Activated CD8-positive, alpha-beta memory T cell treated with anti-CD3 and anti-CD28 coated beads, Interleukin-2, amount 10 ng/mL, durations not matched to agents 7 days and 5 days (primary cell): ENCODE results near the gene XYLT2. TPM values are rescaled to one million over a fixed set of nuclear protein-coding genes. Genes with fewer than 3 reads are reported as not detected.
"Not testable (repeated sequence)": the region's sequence is repeated elsewhere in the genome, so short reads cannot be mapped to it uniquely, and the experiment has no call there.

ENCODE experiments used
- ATAC-seq: fragments of 150-1000 bp; cut with Tn5 transposase; one replicate; pipeline ENCODE4 v1.10.0; 2021; ENCODE audit warnings: moderate library complexity
- CTCF ChIA-PET: fragments of 350-600 bp; sonication (Branson Sonifier 250); formaldehyde crosslinking; loops from one replicate; lab custom pipeline; 2021; ENCODE audit warnings: antibody characterized with exemption; lab: Charles Lee
- DNase-seq: peaks from one replicate; pipeline ENCODE4 v3.0.0-alpha.2; 2020
- H3K27ac Mint-ChIP-seq: one replicate; pipeline ENCODE4 v1.8.0; 2021; ENCODE audit warnings: mild to moderate bottlenecking, mixed read lengths
- H3K27me3 Mint-ChIP-seq: one replicate; pipeline ENCODE4 v1.8.0; 2021; ENCODE audit warnings: mixed read lengths
- H3K36me3 Mint-ChIP-seq: one replicate; pipeline ENCODE4 v1.8.0; 2021; ENCODE audit warnings: mild to moderate bottlenecking, mixed read lengths
- H3K4me1 Mint-ChIP-seq: one replicate; pipeline ENCODE4 v1.8.0; 2021; ENCODE audit warnings: mixed read lengths
- H3K4me3 Mint-ChIP-seq: one replicate; pipeline ENCODE4 v1.8.0; 2021; ENCODE audit warnings: mild to moderate bottlenecking, moderate library complexity, mixed read lengths
- H3K9me3 Mint-ChIP-seq: one replicate; pipeline ENCODE4 v1.8.0; 2022; ENCODE audit warnings: low read depth, mixed read lengths
- total RNA-seq, 2 experiments: library from RNA; stranded (reverse); gene quantifications; one replicate each; pipeline ENCODE4 v1.2.3, GENCODE V29; 2021

XYLT2 gene
- total RNA-seq: 10 to 100 TPM; 33.1 to 38.2 TPM

DNA sequence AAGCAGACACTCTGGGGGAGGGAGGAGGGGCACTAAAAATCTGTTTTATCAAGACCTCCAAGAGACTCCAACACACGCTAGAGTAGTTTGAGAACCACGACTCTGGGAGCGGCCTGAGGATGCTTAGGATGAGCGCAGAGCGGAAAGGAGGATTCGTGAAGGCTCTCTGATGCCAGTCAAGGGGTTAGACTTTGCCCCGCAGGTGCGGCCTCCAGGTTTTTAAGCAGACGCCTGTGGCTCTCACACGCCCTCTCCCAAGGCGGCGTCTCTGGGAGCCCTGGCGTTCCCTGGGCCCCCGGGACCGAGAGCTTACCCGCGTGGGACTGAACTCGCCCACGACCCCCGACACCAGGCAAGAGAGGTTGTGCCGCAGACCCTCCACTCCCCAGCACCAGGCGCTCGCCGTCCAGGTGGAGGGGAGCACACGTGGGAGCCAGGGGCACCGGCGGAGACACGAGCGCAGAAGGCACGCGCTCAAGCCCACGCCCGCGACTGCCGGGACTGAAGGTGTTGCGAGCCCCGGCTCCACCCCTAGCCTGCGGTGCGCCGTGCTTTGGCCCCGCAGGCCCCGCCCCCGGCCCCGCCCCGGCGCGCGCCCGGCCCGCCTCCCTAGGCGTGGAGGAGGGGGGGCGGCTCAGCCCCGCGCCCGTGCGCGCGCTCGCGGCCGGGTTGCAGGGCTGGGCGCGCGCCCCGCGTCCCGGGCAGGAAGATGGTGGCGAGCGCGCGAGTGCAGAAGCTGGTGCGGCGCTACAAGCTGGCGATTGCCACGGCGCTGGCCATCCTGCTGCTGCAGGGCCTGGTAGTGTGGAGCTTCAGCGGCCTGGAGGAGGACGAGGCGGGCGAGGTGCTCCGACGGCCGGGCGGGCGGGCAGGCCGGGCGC is at the start of gene XYLT2:
TSS of gene XYLT2 (plus strand) at position 695 of the 881 bp plus-strand sequence. CDS start at position 710, 15 bp downstream.
- DNase-seq (peak; percentile 91), ATAC-seq (peak; percentile 93)
- Mint-ChIP-seq H3K4me1 (peaks cover 39% of the 10 kb centered on the region), H3K4me3 (peak within 1 kb of the TSS; percentile 86), H3K27ac (peak within 1 kb of the TSS; percentile 91), H3K36me3 (no peaks in the 10 kb centered on the region), H3K27me3 (peaks cover 2% of the 10 kb centered on the region), H3K9me3 (no peaks in the 10 kb centered on the region)
- CTCF ChIA-PET: interaction anchor here (1.0 to 5.0 kb wide), 6 partner anchors 14 to 134 kb away, joined by 3 to 32 read pairs (median 6); partner anchors contain the start of gene LRRC59

DNA sequence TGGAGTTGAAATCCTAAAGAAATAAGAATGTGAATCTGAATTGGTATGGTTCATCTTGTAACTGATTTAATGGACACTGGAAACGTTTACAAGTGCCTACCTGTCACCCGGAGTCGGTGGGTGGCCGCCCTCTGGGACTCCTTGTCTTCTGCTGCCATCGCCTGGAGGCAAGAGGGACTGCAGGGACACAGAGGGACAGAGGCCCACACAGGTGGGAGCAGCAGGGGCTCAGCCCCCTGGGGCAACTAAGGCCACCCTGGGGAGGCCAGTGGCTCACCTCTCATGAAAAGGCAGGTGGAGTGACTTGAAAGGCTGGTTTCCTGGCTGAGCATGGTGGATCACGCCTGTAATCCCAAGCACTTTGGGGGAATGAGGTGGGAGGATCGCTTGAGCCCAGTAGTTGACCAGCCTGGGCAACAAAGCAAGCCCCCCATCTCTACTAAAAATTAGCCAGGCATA is 48.5 kb upstream of the XYLT2 start:
- DNase-seq (peak; percentile 85), ATAC-seq (peak; percentile 94)
- Mint-ChIP-seq H3K9me3 (no peaks in the 10 kb centered on the region), H3K27me3 (peaks cover 5% of the 10 kb centered on the region), H3K4me3 (no peak overlapping the region), H3K4me1 (peaks cover 12% of the 10 kb centered on the region), H3K27ac (no peak overlapping the region), H3K36me3 (no peaks in the 10 kb centered on the region)
- CTCF ChIA-PET: interaction anchor here (0.7 to 13.2 kb wide), 27 partner anchors 9 to 204 kb away, joined by 3 to 199 read pairs (median 5); partner anchors contain the start of genes COL1A1, EME1, SGCA and TMEM92

DNA sequence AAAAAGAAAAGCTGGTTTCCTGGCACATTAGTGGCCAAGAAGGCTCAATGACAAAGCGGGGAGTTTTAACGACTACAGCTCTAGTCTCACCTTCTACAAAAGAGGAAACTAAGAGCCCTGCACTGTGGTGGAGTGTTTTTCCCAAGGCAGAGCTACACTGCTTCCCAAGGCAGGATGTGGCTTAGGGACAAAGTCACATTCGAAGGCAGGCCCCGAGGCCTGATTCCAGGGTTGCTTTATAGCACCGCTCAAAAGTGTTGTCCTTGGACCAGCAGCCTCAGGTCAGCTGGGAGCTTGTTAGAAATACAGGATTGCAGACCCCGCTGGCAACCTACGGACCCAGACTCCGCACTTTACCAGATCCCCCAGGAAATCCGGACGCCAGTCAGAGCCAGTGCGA is 47.9 kb upstream of the XYLT2 start:
- no peak overlapping the region for H3K27ac Mint-ChIP-seq
- DNase-seq (no peak), ATAC-seq (no peak)
- H3K4me3 Mint-ChIP-seq: no peak overlapping the region
- H3K9me3 Mint-ChIP-seq: no peaks in the 10 kb centered on the region
- CTCF ChIA-PET: interaction anchor here (0.7 to 13.2 kb wide), 20 partner anchors 9 to 204 kb away, joined by 3 to 199 read pairs (median 9); partner anchors contain the start of genes COL1A1 and TMEM92
- peaks cover 10% of the 10 kb centered on the region for H3K4me1 Mint-ChIP-seq
- H3K36me3 Mint-ChIP-seq: no peaks in the 10 kb centered on the region
- peaks cover 5% of the 10 kb centered on the region for H3K27me3 Mint-ChIP-seq

DNA sequence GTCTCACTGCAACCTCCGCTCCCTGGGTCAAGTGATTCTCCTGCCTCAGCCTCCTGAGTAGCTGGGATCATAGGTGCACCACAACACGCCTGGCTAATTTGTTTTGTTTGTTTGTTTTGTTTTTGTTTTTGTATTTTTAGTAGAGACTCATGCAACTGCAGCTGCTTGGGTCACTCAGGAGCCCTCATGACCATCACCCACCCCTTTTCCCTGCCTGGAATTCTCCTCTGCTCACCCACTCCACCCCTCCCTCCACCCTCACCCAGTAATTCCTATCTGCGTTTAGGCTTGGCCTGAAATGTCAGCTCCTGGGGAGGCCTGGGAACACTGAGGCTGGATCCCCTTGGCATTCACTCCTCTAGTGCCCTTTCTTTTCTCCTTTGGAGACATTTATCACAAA is 46.1 kb upstream of the XYLT2 start:
- no peak for DNase-seq
- H3K27ac Mint-ChIP-seq: no peak overlapping the region
- ATAC-seq: no peak
- H3K4me1 Mint-ChIP-seq: peaks cover 10% of the 10 kb centered on the region
- CTCF ChIA-PET: interaction anchor here (0.6 to 13.2 kb wide), 4 partner anchors 11 to 98 kb away, joined by 3 to 199 read pairs (median 17); partner anchors contain the start of gene COL1A1
- no peak overlapping the region for H3K4me3 Mint-ChIP-seq
- H3K27me3 Mint-ChIP-seq: peaks cover 3% of the 10 kb centered on the region
- no peaks in the 10 kb centered on the region for H3K9me3 Mint-ChIP-seq
- no peaks in the 10 kb centered on the region for H3K36me3 Mint-ChIP-seq

DNA sequence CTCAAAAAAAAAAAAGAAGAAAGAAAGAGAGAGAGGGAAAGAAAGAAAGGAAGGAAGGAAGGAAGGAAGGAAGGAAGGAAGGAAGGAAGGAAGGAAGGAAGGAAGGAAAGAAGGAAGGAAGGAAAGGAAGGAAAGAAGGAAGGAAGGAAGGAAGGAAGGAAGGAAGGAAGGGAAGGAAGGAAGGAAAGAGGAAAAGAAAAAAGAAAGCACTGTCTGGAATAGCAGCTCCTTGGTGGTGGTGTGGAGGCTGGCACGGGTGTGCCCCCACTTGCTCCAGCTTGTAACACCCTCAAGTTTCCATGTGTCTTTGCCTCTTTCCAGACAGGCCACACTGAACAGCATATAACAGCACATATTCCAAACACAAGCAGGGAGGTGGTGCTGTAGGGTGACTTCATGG is 45.1 kb upstream of the XYLT2 start:
- H3K27ac Mint-ChIP-seq, H3K9me3 Mint-ChIP-seq, DNase-seq, H3K36me3 Mint-ChIP-seq, ATAC-seq, H3K27me3 Mint-ChIP-seq, H3K4me3 Mint-ChIP-seq: not testable (repeated sequence)
- CTCF ChIA-PET: interaction anchor here (1.3 to 4.5 kb wide), 3 partner anchors 12 to 100 kb away, joined by 4 to 30 read pairs (median 11); partner anchors contain the start of gene TMEM92
- H3K4me1 Mint-ChIP-seq: peaks cover 12% of the 10 kb centered on the region

DNA sequence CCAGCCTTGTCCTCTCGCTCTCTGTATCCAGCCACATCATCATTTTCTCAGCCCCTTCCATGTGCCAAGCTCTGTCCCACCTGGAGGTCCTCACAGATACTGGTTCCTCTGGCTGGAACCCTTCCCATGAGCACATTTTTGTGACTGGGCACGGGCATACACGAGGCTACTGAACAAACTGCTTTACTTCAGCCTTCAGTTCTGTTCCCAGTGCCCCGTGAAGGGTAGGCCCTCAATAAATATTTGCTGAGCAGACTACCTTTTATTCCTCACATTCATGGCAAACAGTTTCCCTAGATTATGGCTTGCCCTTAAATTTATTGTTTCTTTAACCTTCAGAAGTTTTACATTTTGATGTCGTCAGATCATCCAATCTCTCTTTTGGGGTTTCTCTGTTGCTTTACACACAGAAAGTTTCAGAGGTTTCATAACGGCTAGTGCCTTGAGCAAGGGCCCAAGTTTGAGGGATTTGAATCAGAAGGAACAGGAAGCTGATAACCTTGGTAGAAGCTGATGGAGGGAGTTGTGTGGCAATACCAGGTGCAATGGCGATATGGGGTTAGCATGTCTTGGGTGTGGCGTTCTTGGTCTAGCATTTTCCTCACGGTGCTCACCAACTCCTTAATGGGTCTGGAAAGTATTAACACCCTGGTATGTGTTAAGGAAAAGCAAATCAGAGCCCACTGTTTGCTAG is 43.9 kb upstream of the XYLT2 start:
- Mint-ChIP-seq H3K36me3 (no peaks in the 10 kb centered on the region), H3K9me3 (no peaks in the 10 kb centered on the region), H3K4me1 (peaks cover 12% of the 10 kb centered on the region), H3K27me3 (peaks cover 5% of the 10 kb centered on the region), H3K27ac (peak overlapping the region; percentile 54), H3K4me3 (no peak overlapping the region)
- DNase-seq (no peak), ATAC-seq (no peak)
- CTCF ChIA-PET: interaction anchor here (0.6 to 2.0 kb wide), 6 partner anchors 13 to 102 kb away, joined by 3 to 13 read pairs (median 4); partner anchors contain the start of gene COL1A1

DNA sequence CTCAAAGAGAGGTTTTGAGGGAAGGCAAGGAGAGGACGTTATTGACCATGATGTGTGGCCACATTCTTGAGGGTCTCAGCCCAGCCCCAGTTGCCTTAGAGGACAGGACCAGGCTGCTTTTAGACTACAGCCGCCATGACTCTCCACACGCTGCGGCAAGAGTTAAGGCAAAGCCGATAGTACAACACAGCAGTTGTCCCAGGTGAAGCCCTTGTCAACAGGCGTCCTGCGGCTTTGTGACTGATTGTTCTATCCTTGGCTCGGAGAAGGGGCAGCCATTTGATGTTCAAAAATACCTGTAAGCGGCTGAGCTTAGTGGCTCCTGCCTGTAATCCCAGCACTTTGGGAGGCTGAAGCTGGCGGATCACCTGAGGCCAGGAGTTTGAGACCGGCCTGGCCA is 42.9 kb upstream of the XYLT2 start:
- ATAC-seq (no peak), DNase-seq (no peak)
- peaks cover 12% of the 10 kb centered on the region for H3K4me1 Mint-ChIP-seq
- H3K4me3 Mint-ChIP-seq: no peak overlapping the region
- CTCF ChIA-PET: interaction anchor here (0.8 to 2.0 kb wide), 3 partner anchors 30 to 102 kb away, joined by 3 to 13 read pairs (median 3); partner anchors contain the start of gene COL1A1
- no peaks in the 10 kb centered on the region for H3K36me3 Mint-ChIP-seq
- no peaks in the 10 kb centered on the region for H3K9me3 Mint-ChIP-seq
- H3K27me3 Mint-ChIP-seq: peaks cover 7% of the 10 kb centered on the region
- no peak overlapping the region for H3K27ac Mint-ChIP-seq

DNA sequence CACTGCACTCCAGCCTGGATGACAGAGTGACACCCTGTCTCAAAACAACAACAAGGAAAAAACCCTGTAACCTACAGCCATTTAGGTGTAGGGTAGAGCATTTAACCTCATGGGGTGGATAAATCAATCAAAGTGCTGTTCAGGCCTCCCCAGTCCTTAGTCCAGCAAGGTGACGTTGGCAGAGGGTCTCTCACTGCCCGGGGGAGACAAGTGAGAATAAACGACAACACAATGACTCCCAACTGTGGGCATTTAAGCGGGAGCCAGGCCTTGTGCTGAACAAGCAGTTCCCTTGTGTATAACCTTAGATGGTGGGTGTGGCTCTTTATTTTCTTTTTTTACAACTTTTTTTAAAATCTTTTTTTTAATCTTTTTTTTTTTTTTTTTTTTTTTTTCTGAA is 42.3 kb upstream of the XYLT2 start:
- H3K27me3 Mint-ChIP-seq: peaks cover 7% of the 10 kb centered on the region
- no peak overlapping the region for H3K4me3 Mint-ChIP-seq
- H3K4me1 Mint-ChIP-seq: peaks cover 12% of the 10 kb centered on the region
- H3K27ac Mint-ChIP-seq: no peak overlapping the region
- CTCF ChIA-PET: interaction anchor here (0.8 to 2.0 kb wide), 2 partner anchors 30 to 102 kb away, joined by 3 to 13 read pairs; partner anchors contain the start of gene COL1A1
- DNase-seq (no peak), ATAC-seq (no peak)
- H3K36me3 Mint-ChIP-seq: no peaks in the 10 kb centered on the region
- no peaks in the 10 kb centered on the region for H3K9me3 Mint-ChIP-seq

DNA sequence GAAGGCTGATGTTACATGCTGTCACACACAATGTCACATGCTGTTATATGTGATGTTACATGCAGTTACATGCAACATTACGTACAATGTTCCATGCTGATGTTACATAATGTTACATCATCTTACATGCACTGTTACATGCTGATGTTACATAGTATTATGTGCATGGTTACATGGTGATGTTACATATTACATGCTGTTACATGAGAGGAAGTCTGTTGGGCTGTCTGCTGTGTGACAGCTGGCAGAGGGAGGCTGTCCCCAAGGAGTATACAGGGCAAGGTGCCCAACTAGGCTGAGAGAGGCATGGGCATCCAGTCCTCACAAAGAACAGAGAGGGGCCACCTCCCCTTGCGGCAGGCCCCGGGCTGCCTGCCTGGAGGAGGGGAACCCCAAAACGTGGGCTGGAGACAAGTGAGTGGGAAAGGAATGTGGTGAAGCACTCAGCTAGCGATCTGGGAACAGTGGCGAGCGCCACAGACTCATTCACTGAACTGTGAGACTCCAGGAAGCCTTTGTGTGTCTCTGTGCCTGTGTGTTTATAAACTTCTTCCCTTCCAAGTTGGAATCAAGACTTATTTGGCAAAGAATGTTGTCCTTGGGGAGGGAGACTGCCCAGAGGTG is 41.0 kb upstream of the XYLT2 start:
- CTCF ChIA-PET: interaction anchor here (2.7 kb wide), 1 partner anchor 104 kb away, joined by 22 read pairs; the partner anchor contains the start of gene COL1A1
- Mint-ChIP-seq H3K4me1 (peaks cover 16% of the 10 kb centered on the region), H3K36me3 (no peaks in the 10 kb centered on the region), H3K9me3 (no peaks in the 10 kb centered on the region), H3K27ac (no peak overlapping the region), H3K4me3 (no peak overlapping the region), H3K27me3 (peaks cover 7% of the 10 kb centered on the region)
- ATAC-seq: no peak
- DNase-seq: no peak

DNA sequence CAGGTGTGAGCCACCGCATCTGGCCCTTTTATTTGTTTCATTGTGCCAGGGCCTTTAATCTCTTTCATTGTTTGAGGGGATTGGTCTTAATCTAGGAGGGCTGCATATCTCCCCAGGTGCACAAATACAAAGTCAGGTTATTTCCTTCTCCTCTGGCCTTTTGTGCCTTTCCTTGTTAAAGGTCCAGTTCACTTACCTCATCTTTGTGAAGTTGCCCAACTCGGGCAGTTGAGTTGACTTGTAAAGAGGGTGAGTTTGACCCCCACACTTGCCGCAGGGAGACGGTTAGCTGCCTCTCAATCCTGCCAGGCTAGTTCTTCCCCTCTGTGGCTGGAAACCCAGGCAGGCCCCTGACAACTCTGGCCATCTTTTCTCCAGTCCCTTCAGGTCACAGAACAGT is 38.3 kb upstream of the XYLT2 start:
- H3K27ac Mint-ChIP-seq: no peak overlapping the region

DNA sequence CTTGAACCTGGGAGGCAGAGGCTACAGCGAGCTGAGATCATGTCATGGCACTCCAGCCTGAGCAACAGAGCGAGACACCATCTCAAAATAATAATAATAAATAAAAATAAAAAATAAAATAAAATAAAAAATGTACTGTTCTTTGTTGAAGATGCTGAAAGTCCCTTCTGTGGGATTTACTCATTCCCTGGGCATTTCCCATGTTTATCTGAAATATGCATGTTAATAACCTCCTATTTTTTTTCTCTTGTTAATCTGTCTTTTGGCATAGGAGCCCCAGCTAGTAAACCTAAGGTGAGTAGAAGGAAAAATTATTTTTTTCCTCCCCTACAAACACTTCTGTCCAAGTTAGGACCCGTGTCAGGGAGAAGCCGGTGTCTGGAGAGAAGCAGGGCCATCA is 37.3 kb upstream of the XYLT2 start:
- H3K36me3 Mint-ChIP-seq: no peaks in the 10 kb centered on the region
- no peak overlapping the region for H3K27ac Mint-ChIP-seq
- DNase-seq (no peak), ATAC-seq (no peak)
- H3K27me3 Mint-ChIP-seq: peaks cover 8% of the 10 kb centered on the region
- H3K4me1 Mint-ChIP-seq: peaks cover 17% of the 10 kb centered on the region
- CTCF ChIA-PET: interaction anchor here (1.0 to 1.6 kb wide), 4 partner anchors 19 to 108 kb away, joined by 3 read pairs; no protein-coding TSS in a partner anchor
- H3K4me3 Mint-ChIP-seq: no peak overlapping the region
- H3K9me3 Mint-ChIP-seq: no peaks in the 10 kb centered on the region

More for the DNA sequence above, 38.3 kb upstream of the XYLT2 start:
- H3K9me3 Mint-ChIP-seq: no peaks in the 10 kb centered on the region
- ATAC-seq (no peak), DNase-seq (no peak)
- no peaks in the 10 kb centered on the region for H3K36me3 Mint-ChIP-seq
- H3K27me3 Mint-ChIP-seq: peaks cover 5% of the 10 kb centered on the region
- H3K4me3 Mint-ChIP-seq: no peak overlapping the region
- CTCF ChIA-PET: interaction anchor here (0.7 to 1.6 kb wide), 3 partner anchors 14 to 107 kb away, joined by 3 read pairs; no protein-coding TSS in a partner anchor
- H3K4me1 Mint-ChIP-seq: peaks cover 17% of the 10 kb centered on the region

DNA sequence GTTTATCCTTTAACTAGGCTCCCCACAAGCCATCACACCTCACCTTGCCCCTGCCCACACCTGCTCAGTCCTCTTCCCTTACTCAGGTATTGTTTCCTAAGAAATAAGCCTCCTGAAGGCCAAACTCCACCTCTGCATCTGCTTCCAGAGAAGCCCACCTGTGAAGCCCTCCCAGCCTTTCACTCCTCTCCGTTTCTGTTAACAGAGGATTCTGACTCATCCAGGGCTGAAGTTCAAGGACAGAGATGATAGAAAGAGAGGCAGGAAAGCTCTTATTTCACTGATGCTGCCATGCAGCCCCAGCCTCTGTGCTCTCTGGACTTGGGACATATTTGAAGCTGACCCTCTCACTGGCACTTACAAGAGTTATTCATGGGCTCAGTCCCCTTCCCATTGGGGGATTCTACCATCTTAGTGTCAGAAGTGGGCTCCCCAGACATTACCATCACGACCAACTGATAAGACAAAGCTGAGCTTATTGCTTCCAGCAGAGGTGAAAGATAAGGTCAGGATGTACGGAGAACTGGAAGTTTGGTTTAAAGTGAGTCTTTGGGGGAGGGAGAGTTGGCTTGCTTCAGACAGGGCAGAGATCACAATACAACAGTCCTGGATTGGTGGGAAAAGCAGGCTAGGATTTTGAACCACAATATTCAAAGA is 35.3 kb upstream of the XYLT2 start:
- Mint-ChIP-seq H3K27me3 (peaks cover 11% of the 10 kb centered on the region), H3K27ac (peak overlapping the region; percentile 59), H3K9me3 (no peaks in the 10 kb centered on the region), H3K36me3 (no peaks in the 10 kb centered on the region), H3K4me3 (no peak overlapping the region), H3K4me1 (peaks cover 14% of the 10 kb centered on the region)
- ATAC-seq (no peak), DNase-seq (no peak)
- CTCF ChIA-PET: interaction anchor here (1.2 to 2.1 kb wide), 2 partner anchors 13 to 98 kb away, joined by 3 to 9 read pairs; no protein-coding TSS in a partner anchor
